OCI-LY1 (cell line): ENCODE data around the gene PXDC1.

Experiments
- CTCF ChIP-seq: fragments of 200-600 bp; sonication (generic), shearing (Covaris generic); IDR thresholded peaks from 2 replicates; pipeline ENCODE4 v1.5.1; 2017; ENCODE audit warnings: mild to moderate bottlenecking, antibody characterized with exemption, low read length, moderate library complexity, mixed read lengths
- EZH2 ChIP-seq: fragments of 200-600 bp; sonication (generic), shearing (Covaris generic); IDR thresholded peaks from 2 replicates; pipeline ENCODE4 v1.8.0; 2017; ENCODE audit warnings: borderline replicate concordance, mixed run types, mild to moderate bottlenecking, antibody characterized with exemption, low read length, moderate library complexity, mixed read lengths

DNA sequence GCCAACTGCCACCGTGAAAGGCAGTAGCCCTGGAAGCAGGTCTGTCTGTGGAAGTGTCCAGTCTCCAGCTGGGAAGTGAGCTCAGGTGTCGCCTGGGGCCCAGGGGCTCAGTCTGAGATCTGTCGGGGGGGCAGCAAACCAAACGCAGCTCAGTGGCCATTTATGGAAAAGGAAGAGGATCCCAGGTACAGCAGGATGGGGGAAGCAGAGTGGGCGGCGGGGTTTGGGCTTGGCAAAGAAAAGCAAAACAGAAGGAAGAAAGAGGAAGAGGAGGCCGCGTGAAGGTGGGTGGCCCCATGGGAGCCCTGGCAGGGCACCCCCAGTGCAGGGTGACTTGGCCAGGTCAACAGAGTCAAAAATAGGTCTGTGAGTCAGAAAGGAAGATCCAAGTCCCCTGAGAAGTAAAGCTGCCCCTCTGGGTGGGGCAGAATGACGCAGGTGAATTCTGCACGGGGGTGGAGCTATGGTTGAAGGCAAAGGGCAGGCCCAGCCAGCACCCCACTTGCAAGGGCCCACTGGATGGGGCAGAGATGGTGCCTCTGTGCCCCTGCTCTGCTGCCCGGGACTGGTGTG, 5.3 kb downstream of the PXDC1 start:
- TF ChIP-seq CTCF = no peak
- no peak for TF ChIP-seq EZH2
